Measurements from ENCODE around the gene DPM3. TPM values are rescaled to one million over a fixed set of nuclear protein-coding genes. Genes with fewer than 3 reads are reported as not detected.

Gene DPM3
- total and polyA plus RNA-seq, 2 of the 13 experiments (the other 11 are each of a cell fraction or from before 2014, with no cell fraction given) = 23.2 to 53.4 TPM

DNA sequence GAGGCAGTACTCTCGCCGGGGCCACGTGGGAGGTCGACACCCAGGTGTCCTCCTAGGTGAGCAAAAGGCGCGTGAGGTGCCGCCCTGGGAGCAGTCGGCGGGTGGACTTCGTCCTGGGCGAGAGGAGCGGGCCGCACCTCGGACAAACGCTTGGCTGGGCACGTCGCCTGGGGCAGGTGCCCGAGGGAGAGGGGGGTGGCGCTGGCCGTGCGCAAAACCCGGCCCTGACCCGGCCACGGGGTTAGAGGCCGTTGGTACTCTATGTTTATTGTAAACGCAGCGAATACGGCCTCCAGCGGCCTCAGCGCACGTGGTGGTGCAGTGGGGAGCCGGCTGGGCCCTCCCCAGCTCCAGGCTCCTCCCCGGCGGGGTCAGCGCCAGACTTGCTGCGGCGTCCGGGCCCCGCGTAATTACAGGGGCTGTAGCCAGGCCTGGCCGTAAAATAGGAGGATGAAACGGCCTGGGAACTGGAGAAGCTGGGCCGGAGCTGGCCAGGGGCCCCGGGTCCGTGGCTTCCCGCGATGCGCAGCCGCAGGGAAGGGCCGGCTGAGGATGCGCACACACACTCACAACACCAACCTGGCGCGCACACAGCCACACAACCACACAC lies 14.3 kb downstream of the DPM3 start (continued):
- peak; percentile 80 for TF ChIP-seq MAZ (IDR thresholded peaks at IDR 0.05; ENCODE audit: borderline replicate concordance, low read depth, low read length)
- peak; percentile 97 for TF ChIP-seq MAZ (CRISPR knock-in tag; IDR thresholded peaks at IDR 0.05; ENCODE audit: low read depth)
- TF ChIP-seq, protein P1, sequence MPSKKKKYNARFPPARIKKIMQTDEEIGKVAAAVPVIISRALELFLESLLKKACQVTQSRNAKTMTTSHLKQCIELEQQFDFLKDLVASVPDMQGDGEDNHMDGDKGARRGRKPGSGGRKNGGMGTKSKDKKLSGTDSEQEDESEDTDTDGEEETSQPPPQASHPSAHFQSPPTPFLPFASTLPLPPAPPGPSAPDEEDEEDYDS (CRISPR knock-in tag; IDR thresholded peaks at IDR 0.05) = peak; percentile 70
- peak; percentile 92; the same call in 1 of the 2 replicates for TF ChIP-seq ZNF615 (CRISPR knock-in tag; IDR thresholded peaks at IDR 0.05; ENCODE audit: borderline replicate concordance)
- TF ChIP-seq TGIF2 (CRISPR knock-in tag; IDR thresholded peaks at IDR 0.05) = peak; percentile 86
- peak; percentile 80 for TF ChIP-seq THAP11 (CRISPR knock-in tag; IDR thresholded peaks at IDR 0.05)
- peak; percentile 90; the same call in 1 of the 2 replicates for TF ChIP-seq ZNF101 (CRISPR knock-in tag; IDR thresholded peaks at IDR 0.05; ENCODE audit: borderline replicate concordance, low read depth)
- no peak for TF ChIP-seq PAWR (CRISPR knock-in tag; IDR thresholded peaks at IDR 0.05; ENCODE audit: borderline replicate concordance)
- TF ChIP-seq, protein P2, sequence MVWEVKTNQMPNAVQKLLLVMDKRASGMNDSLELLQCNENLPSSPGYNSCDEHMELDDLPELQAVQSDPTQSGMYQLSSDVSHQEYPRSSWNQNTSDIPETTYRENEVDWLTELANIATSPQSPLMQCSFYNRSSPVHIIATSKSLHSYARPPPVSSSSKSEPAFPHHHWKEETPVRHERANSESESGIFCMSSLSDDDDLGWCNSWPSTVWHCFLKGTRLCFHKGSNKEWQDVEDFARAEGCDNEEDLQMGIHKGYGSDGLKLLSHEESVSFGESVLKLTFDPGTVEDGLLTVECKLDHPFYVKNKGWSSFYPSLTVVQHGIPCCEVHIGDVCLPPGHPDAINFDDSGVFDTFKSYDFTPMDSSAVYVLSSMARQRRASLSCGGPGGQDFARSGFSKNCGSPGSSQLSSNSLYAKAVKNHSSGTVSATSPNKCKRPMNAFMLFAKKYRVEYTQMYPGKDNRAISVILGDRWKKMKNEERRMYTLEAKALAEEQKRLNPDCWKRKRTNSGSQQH (CRISPR knock-in tag; IDR thresholded peaks at IDR 0.05; ENCODE audit: low read depth) = peak; percentile 47; the same call in 1 of the 2 replicates
- no peak for TF ChIP-seq IKZF1 (IDR thresholded peaks at IDR 0.05)
- TF ChIP-seq, protein P3, sequence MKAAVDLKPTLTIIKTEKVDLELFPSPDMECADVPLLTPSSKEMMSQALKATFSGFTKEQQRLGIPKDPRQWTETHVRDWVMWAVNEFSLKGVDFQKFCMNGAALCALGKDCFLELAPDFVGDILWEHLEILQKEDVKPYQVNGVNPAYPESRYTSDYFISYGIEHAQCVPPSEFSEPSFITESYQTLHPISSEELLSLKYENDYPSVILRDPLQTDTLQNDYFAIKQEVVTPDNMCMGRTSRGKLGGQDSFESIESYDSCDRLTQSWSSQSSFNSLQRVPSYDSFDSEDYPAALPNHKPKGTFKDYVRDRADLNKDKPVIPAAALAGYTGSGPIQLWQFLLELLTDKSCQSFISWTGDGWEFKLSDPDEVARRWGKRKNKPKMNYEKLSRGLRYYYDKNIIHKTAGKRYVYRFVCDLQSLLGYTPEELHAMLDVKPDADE (CRISPR knock-in tag; IDR thresholded peaks at IDR 0.05) = no peak
- 0 out of 2 replicates have a peak, but pooled peaks have one; percentile 81 for TF ChIP-seq ZNF713 (CRISPR knock-in tag; IDR thresholded peaks at IDR 0.05)
- peak; percentile 88 for TF ChIP-seq ATF7-NPFF (CRISPR knock-in tag; IDR thresholded peaks at IDR 0.05; ENCODE audit: low read depth)
- TF ChIP-seq ZNF550 (CRISPR knock-in tag; IDR thresholded peaks at IDR 0.05; ENCODE audit: borderline replicate concordance) = no peak
- no peak for TF ChIP-seq SSRP1 (CRISPR knock-in tag; IDR thresholded peaks at IDR 0.05)
- TF ChIP-seq, protein P4, sequence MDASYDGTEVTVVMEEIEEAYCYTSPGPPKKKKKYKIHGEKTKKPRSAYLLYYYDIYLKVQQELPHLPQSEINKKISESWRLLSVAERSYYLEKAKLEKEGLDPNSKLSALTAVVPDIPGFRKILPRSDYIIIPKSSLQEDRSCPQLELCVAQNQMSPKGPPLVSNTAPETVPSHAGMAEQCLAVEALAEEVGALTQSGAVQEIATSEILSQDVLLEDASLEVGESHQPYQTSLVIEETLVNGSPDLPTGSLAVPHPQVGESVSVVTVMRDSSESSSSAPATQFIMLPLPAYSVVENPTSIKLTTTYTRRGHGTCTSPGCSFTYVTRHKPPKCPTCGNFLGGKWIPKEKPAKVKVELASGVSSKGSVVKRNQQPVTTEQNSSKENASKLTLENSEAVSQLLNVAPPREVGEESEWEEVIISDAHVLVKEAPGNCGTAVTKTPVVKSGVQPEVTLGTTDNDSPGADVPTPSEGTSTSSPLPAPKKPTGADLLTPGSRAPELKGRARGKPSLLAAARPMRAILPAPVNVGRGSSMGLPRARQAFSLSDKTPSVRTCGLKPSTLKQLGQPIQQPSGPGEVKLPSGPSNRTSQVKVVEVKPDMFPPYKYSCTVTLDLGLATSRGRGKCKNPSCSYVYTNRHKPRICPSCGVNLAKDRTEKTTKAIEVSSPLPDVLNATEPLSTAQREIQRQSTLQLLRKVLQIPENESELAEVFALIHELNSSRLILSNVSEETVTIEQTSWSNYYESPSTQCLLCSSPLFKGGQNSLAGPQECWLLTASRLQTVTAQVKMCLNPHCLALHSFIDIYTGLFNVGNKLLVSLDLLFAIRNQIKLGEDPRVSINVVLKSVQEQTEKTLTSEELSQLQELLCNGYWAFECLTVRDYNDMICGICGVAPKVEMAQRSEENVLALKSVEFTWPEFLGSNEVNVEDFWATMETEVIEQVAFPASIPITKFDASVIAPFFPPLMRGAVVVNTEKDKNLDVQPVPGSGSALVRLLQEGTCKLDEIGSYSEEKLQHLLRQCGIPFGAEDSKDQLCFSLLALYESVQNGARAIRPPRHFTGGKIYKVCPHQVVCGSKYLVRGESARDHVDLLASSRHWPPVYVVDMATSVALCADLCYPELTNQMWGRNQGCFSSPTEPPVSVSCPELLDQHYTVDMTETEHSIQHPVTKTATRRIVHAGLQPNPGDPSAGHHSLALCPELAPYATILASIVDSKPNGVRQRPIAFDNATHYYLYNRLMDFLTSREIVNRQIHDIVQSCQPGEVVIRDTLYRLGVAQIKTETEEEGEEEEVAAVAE (CRISPR knock-in tag; IDR thresholded peaks at IDR 0.05; ENCODE audit: borderline replicate concordance) = peak; percentile 85; the same call in 1 of the 2 replicates
- TF ChIP-seq, protein P5, sequence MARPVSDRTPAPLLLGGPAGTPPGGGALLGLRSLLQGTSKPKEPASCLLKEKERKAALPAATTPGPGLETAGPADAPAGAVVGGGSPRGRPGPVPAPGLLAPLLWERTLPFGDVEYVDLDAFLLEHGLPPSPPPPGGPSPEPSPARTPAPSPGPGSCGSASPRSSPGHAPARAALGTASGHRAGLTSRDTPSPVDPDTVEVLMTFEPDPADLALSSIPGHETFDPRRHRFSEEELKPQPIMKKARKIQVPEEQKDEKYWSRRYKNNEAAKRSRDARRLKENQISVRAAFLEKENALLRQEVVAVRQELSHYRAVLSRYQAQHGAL (CRISPR knock-in tag; IDR thresholded peaks at IDR 0.05; ENCODE audit: not compliant biosample characterization) = no peak
- 0 out of 2 replicates have a peak, but pooled peaks have one; percentile 47 for TF ChIP-seq ZNF354B (CRISPR knock-in tag; IDR thresholded peaks at IDR 0.05)
- peak; percentile 64; the same call in 1 of the 2 replicates for TF ChIP-seq ELF1 (CRISPR knock-in tag; IDR thresholded peaks at IDR 0.05)
